Activated CD4-positive, alpha-beta T cell treated with anti-CD3 and anti-CD28 coated beads for 1 hour (primary cell): Measurements from ENCODE around the gene CCDC190.
"Not testable (repeated sequence)": the region's sequence is repeated elsewhere in the genome, so short reads cannot be mapped to it uniquely, and the experiment has no call there.

Experiments
- DNase-seq: peaks from one replicate; pipeline ENCODE4 v3.0.0-alpha.2; 2020

CCDC190 gene

GRCh38 chr1:162823771-162824525 lies 37.0 kb downstream of the CCDC190 start:
- DNase-seq = no peak

GRCh38 chr1:162823231-162823630 lies 37.7 kb downstream of the CCDC190 start:
- DNase-seq = no peak

- no peak for DNase-seq
Measured at GRCh38 chr1:162822391-162823200, 38.4 kb downstream of the CCDC190 start.

- not testable (repeated sequence) for DNase-seq
Measured at GRCh38 chr1:162818666-162819065, 42.3 kb downstream of the CCDC190 start.

- not testable (repeated sequence) for DNase-seq
Measured at GRCh38 chr1:162818136-162818535, 42.8 kb downstream of the CCDC190 start.

DNA sequence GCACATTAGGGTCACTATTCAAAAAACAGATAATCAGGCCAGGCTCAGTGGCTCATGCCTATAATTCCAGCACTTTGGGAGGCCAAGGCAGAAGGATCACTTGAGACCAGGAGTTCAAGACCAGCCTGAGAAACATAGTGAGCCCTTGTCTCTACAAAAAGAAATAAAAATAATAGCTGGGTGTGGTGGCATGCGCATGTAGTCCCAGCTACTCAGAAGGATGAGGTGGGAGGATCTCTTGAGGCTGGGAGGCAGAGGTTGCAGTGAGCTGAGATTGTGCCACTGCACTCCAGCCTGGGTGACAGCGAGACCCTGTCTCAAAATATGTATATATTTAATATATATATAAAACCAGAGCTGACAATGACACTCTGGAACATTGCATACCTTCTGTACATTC lies 48.6 kb downstream of the CCDC190 start:
- DNase-seq = not testable (repeated sequence)

DNA sequence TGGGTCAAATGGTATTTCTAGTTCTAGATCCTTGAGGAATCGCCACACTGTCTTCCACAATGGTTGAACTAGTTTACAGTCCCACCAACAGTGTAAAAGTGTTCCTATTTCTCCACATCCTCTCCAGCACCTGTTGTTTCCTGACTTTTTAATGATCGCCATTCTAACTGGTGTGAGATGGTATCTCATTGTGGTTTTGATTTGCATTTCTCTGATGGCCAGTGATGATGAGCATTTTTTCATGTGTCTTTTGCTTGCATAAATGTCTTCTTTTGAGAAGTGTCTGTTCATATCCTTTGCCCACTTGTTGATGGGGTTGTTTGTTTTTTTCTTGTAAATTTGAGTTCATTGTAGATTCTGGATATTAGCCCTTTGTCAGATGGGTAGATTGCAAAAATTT lies 53.5 kb downstream of the CCDC190 start:
- DNase-seq = not testable (repeated sequence)
